ENCODE measurements around the gene PSAPL1.

Gene PSAPL1

GRCh38 chr4:7397206-7398103, 37.3 kb downstream of the PSAPL1 start:
- DNase-seq (ENCODE audit: low read depth in 1 of 2, low spot score in 1 of 2), result no peak

GRCh38 chr4:7396186-7396910, 38.4 kb downstream of the PSAPL1 start:
- DNase-seq (ENCODE audit: low read depth in 1 of 2, low spot score in 1 of 2), result no peak

- DNase-seq (ENCODE audit: low read depth in 1 of 2, low spot score in 1 of 2), result no peak
Measured at GRCh38 chr4:7395645-7396044, 39.1 kb downstream of the PSAPL1 start.

GRCh38 chr4:7394681-7395451, 39.9 kb downstream of the PSAPL1 start:
- no peak for DNase-seq (ENCODE audit: low read depth in 1 of 2, low spot score in 1 of 2)

- DNase-seq (ENCODE audit: low read depth in 1 of 2, low spot score in 1 of 2), result no peak
Measured at GRCh38 chr4:7393601-7394575, 40.8 kb downstream of the PSAPL1 start.

- no peak for DNase-seq (ENCODE audit: low read depth in 1 of 2, low spot score in 1 of 2)
Measured at GRCh38 chr4:7392438-7393421, 42.0 kb downstream of the PSAPL1 start.

GRCh38 chr4:7391637-7392437, 42.9 kb downstream of the PSAPL1 start:
- DNase-seq (ENCODE audit: low read depth in 1 of 2, low spot score in 1 of 2), result no peak

GRCh38 chr4:7390906-7391636, 43.7 kb downstream of the PSAPL1 start:
- DNase-seq (ENCODE audit: low read depth in 1 of 2, low spot score in 1 of 2), result no peak

GRCh38 chr4:7390336-7390735, 44.4 kb downstream of the PSAPL1 start:
- DNase-seq (ENCODE audit: low read depth in 1 of 2, low spot score in 1 of 2), result no peak

- no peak for DNase-seq (ENCODE audit: low read depth in 1 of 2, low spot score in 1 of 2)
Measured at GRCh38 chr4:7389719-7390118, 45.0 kb downstream of the PSAPL1 start.

- no peak for DNase-seq (ENCODE audit: low read depth in 1 of 2, low spot score in 1 of 2)
Measured at GRCh38 chr4:7389101-7389701, 45.5 kb downstream of the PSAPL1 start.

GRCh38 chr4:7388627-7389026, 46.1 kb downstream of the PSAPL1 start:
- no peak for DNase-seq (ENCODE audit: low read depth in 1 of 2, low spot score in 1 of 2)

GRCh38 chr4:7387925-7388324, 46.8 kb downstream of the PSAPL1 start:
- no peak for DNase-seq (ENCODE audit: low read depth in 1 of 2, low spot score in 1 of 2)

- no peak for DNase-seq (ENCODE audit: low read depth in 1 of 2, low spot score in 1 of 2)
Measured at GRCh38 chr4:7384929-7385890, 49.5 kb downstream of the PSAPL1 start.

GRCh38 chr4:7384003-7384928, 50.5 kb downstream of the PSAPL1 start:
- DNase-seq (ENCODE audit: low read depth in 1 of 2, low spot score in 1 of 2), result no peak

Data from stimulated activated CD4-positive, alpha-beta T cell treated with anti-CD3 and anti-CD28 coated beads, Interleukin-15, amount 100 ng/mL, for 1 hour (primary cell).